ENCODE data around the gene ECI1.
A peak's percentile ranks its signal among the peaks of the same experiment; 100 is the strongest.

ECI1 gene

DNA sequence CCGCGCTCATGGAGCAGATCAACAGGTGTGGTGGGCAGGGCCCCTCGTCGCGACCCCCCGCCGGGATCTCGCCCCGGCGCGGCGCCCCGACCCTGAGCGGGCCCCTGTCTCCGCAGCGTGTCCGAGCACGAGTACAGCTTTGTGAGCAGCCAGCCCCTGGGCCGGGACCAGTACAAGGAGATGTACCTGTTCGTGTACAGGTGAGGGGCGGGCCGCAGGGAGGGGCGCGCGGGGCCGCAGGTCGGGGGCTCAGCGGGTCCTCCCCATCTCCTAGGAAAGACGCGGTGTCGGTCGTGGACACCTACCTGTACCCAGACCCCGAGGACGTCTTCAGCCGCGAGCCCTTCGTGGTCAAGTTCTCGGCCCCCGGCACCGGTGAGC is 14.3 kb downstream of the ECI1 start:
- H3K36me3 ChIP-seq (ENCODE audit: control insufficient read depth, insufficient read depth, low read length, severe bottlenecking): peaks cover 37% of the 10 kb centered on the region
- H3K27me3 ChIP-seq (replicated peaks; ENCODE audit: control insufficient read depth, insufficient read depth, low read length): no peaks in the 10 kb centered on the region
- H3K4me1 ChIP-seq (ENCODE audit: control insufficient read depth, insufficient read depth, low read length): peaks cover 19% of the 10 kb centered on the region
- H3K9ac ChIP-seq (ENCODE audit: low read length): peak overlapping the region; percentile 60
- DNase-seq (ENCODE audit: low read depth): no peak
- no peaks in the 10 kb centered on the region for H3K9me3 ChIP-seq (ENCODE audit: control insufficient read depth, low read length)
- peak overlapping the region; percentile 56 for H3K4me3 ChIP-seq (ENCODE audit: low read length)

GRCh38 chr16:2236337-2237101 is 14.9 kb downstream of the ECI1 start, which contains the start of gene DNASE1L2:
DNASE1L2 (plus strand) TSS chr16:2236444; CDS start chr16:2236817, 373 bp downstream.
- peak; percentile 35 for DNase-seq (ENCODE audit: low read depth)
- peak within 1 kb of the TSS; percentile 56 for H3K4me3 ChIP-seq (ENCODE audit: low read length)
- H3K9ac ChIP-seq (ENCODE audit: low read length): peak within 1 kb of the TSS; percentile 60
- no peaks in the 10 kb centered on the region for H3K27me3 ChIP-seq (replicated peaks; ENCODE audit: control insufficient read depth, insufficient read depth, low read length)
- H3K4me1 ChIP-seq (ENCODE audit: control insufficient read depth, insufficient read depth, low read length): peaks cover 19% of the 10 kb centered on the region
- peaks cover 41% of the 10 kb centered on the region for H3K36me3 ChIP-seq (ENCODE audit: control insufficient read depth, insufficient read depth, low read length, severe bottlenecking)
- no peaks in the 10 kb centered on the region for H3K9me3 ChIP-seq (ENCODE audit: control insufficient read depth, low read length)

DNA sequence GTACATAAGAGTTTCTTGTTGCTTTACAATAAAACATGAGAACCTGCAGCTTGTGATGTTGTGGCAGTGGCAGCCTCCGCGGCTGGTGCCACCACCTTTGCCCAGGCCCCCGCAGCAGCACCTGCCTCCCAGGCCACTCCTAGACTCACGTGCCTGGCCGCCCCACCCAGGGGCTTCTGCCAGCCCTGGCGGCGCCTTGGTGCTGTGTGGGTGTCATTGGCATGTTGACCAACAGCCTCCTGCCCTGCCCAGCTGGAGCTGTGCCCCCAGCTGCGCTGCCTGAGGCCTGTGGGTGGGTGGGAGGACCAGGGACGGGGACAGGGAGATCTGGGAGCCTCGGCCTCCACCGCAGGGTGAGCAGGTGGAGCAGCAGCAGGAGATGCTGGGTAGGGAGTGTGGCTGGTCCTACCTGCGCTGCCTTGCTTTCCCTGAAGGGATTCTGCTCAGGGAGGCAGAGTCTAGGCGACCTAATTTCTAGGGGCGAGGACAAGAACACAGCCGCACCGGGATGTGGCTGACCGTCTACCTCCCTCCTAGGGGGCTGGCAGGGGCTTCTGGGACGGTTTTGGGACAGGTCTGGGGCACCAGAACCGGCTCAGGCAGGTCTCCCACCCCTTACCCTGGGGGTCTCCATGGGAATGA is 15.6 kb downstream of the ECI1 start:
- H3K27me3 ChIP-seq (replicated peaks; ENCODE audit: control insufficient read depth, insufficient read depth, low read length): no peaks in the 10 kb centered on the region
- no peak for DNase-seq (ENCODE audit: low read depth)
- peaks cover 47% of the 10 kb centered on the region for H3K36me3 ChIP-seq (ENCODE audit: control insufficient read depth, insufficient read depth, low read length, severe bottlenecking)
- H3K9ac ChIP-seq (ENCODE audit: low read length): no peak overlapping the region
- peaks cover 19% of the 10 kb centered on the region for H3K4me1 ChIP-seq (ENCODE audit: control insufficient read depth, insufficient read depth, low read length)
- no peaks in the 10 kb centered on the region for H3K9me3 ChIP-seq (ENCODE audit: control insufficient read depth, low read length)
- no peak overlapping the region for H3K4me3 ChIP-seq (ENCODE audit: low read length)

- no peak overlapping the region for H3K9ac ChIP-seq (ENCODE audit: low read length)
- H3K9me3 ChIP-seq (ENCODE audit: control insufficient read depth, low read length): no peaks in the 10 kb centered on the region
- no peak overlapping the region for H3K4me3 ChIP-seq (ENCODE audit: low read length)
- H3K4me1 ChIP-seq (ENCODE audit: control insufficient read depth, insufficient read depth, low read length): peaks cover 19% of the 10 kb centered on the region
- no peaks in the 10 kb centered on the region for H3K27me3 ChIP-seq (replicated peaks; ENCODE audit: control insufficient read depth, insufficient read depth, low read length)
- DNase-seq (ENCODE audit: low read depth): no peak
- peaks cover 47% of the 10 kb centered on the region for H3K36me3 ChIP-seq (ENCODE audit: control insufficient read depth, insufficient read depth, low read length, severe bottlenecking)
Observed at GRCh38 chr16:2235234-2235651, 16.1 kb downstream of the ECI1 start.

- H3K9me3 ChIP-seq (ENCODE audit: control insufficient read depth, low read length): no peaks in the 10 kb centered on the region
- no peaks in the 10 kb centered on the region for H3K27me3 ChIP-seq (replicated peaks; ENCODE audit: control insufficient read depth, insufficient read depth, low read length)
- peaks cover 47% of the 10 kb centered on the region for H3K36me3 ChIP-seq (ENCODE audit: control insufficient read depth, insufficient read depth, low read length, severe bottlenecking)
- no peak overlapping the region for H3K4me3 ChIP-seq (ENCODE audit: low read length)
- DNase-seq (ENCODE audit: low read depth): no peak
- no peak overlapping the region for H3K9ac ChIP-seq (ENCODE audit: low read length)
- H3K4me1 ChIP-seq (ENCODE audit: control insufficient read depth, insufficient read depth, low read length): peaks cover 19% of the 10 kb centered on the region
Observed at GRCh38 chr16:2234813-2235170, 16.6 kb downstream of the ECI1 start.

- Histone ChIP-seq H3K9me3 (ENCODE audit: control insufficient read depth, low read length) (no peaks in the 10 kb centered on the region), H3K27me3 (replicated peaks; ENCODE audit: control insufficient read depth, insufficient read depth, low read length) (no peaks in the 10 kb centered on the region), H3K9ac (ENCODE audit: low read length) (no peak overlapping the region), H3K4me3 (ENCODE audit: low read length) (no peak overlapping the region), H3K36me3 (ENCODE audit: control insufficient read depth, insufficient read depth, low read length, severe bottlenecking) (peaks cover 51% of the 10 kb centered on the region), H3K4me1 (ENCODE audit: control insufficient read depth, insufficient read depth, low read length) (peaks cover 15% of the 10 kb centered on the region)
- no peak for DNase-seq (ENCODE audit: low read depth)
Observed at GRCh38 chr16:2233872-2234812, 17.2 kb downstream of the ECI1 start.

- H3K4me3 ChIP-seq (ENCODE audit: low read length): no peak overlapping the region
- DNase-seq (ENCODE audit: low read depth): no peak
- H3K27me3 ChIP-seq (replicated peaks; ENCODE audit: control insufficient read depth, insufficient read depth, low read length): no peaks in the 10 kb centered on the region
- peaks cover 5% of the 10 kb centered on the region for H3K4me1 ChIP-seq (ENCODE audit: control insufficient read depth, insufficient read depth, low read length)
- no peak overlapping the region for H3K9ac ChIP-seq (ENCODE audit: low read length)
- peaks cover 61% of the 10 kb centered on the region for H3K36me3 ChIP-seq (ENCODE audit: control insufficient read depth, insufficient read depth, low read length, severe bottlenecking)
- no peaks in the 10 kb centered on the region for H3K9me3 ChIP-seq (ENCODE audit: control insufficient read depth, low read length)
Observed at GRCh38 chr16:2233046-2233775, 18.2 kb downstream of the ECI1 start.

GRCh38 chr16:2232094-2232990 is 19.0 kb downstream of the ECI1 start:
- H3K36me3 ChIP-seq (ENCODE audit: control insufficient read depth, insufficient read depth, low read length, severe bottlenecking): peaks cover 61% of the 10 kb centered on the region
- no peak overlapping the region for H3K4me3 ChIP-seq (ENCODE audit: low read length)
- H3K27me3 ChIP-seq (replicated peaks; ENCODE audit: control insufficient read depth, insufficient read depth, low read length): no peaks in the 10 kb centered on the region
- peaks cover 4% of the 10 kb centered on the region for H3K4me1 ChIP-seq (ENCODE audit: control insufficient read depth, insufficient read depth, low read length)
- H3K9ac ChIP-seq (ENCODE audit: low read length): no peak overlapping the region
- no peaks in the 10 kb centered on the region for H3K9me3 ChIP-seq (ENCODE audit: control insufficient read depth, low read length)
- no peak for DNase-seq (ENCODE audit: low read depth)

GRCh38 chr16:2231016-2231931 is 20.1 kb downstream of the ECI1 start:
- H3K4me3 ChIP-seq (ENCODE audit: low read length): no peak overlapping the region
- no peak for DNase-seq (ENCODE audit: low read depth)
- peaks cover 61% of the 10 kb centered on the region for H3K36me3 ChIP-seq (ENCODE audit: control insufficient read depth, insufficient read depth, low read length, severe bottlenecking)

More at GRCh38 chr16:2231016-2231931, 20.1 kb downstream of the ECI1 start:
- Histone ChIP-seq H3K9me3 (ENCODE audit: control insufficient read depth, low read length) (no peaks in the 10 kb centered on the region), H3K9ac (ENCODE audit: low read length) (no peak overlapping the region), H3K4me1 (ENCODE audit: control insufficient read depth, insufficient read depth, low read length) (peaks cover 2% of the 10 kb centered on the region), H3K27me3 (replicated peaks; ENCODE audit: control insufficient read depth, insufficient read depth, low read length) (no peaks in the 10 kb centered on the region)

Data from adipocyte (in vitro differentiated cells).